Measurements from ENCODE around the gene CCDC183.

DNA sequence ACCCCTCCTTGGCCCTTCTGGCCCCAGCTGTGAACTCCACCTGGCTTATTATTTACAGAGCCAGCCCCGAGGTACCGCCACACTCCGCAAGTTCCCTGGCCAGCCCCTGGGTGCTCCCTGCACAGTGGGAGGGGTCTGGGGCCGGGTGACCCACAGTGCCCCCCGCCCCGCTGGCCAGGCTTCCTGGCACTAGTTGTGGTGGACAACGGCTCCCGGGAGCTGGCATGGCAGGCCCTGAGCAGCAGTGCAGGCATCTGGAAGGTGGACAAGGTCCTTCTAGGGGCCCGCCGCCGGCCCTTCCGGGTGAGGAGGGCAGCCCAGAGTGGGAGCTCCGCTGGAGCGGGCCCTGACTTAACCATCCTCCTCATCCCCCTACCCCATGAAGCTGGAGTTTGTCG is 59.9 kb downstream of the CCDC183 start:
- no peak for TF ChIP-seq EZH2phosphoT487 (IDR thresholded peaks at IDR 0.05; ENCODE audit: borderline replicate concordance, low read depth, low read length)
- TF ChIP-seq, protein P1, sequence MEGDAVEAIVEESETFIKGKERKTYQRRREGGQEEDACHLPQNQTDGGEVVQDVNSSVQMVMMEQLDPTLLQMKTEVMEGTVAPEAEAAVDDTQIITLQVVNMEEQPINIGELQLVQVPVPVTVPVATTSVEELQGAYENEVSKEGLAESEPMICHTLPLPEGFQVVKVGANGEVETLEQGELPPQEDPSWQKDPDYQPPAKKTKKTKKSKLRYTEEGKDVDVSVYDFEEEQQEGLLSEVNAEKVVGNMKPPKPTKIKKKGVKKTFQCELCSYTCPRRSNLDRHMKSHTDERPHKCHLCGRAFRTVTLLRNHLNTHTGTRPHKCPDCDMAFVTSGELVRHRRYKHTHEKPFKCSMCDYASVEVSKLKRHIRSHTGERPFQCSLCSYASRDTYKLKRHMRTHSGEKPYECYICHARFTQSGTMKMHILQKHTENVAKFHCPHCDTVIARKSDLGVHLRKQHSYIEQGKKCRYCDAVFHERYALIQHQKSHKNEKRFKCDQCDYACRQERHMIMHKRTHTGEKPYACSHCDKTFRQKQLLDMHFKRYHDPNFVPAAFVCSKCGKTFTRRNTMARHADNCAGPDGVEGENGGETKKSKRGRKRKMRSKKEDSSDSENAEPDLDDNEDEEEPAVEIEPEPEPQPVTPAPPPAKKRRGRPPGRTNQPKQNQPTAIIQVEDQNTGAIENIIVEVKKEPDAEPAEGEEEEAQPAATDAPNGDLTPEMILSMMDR (conservative IDR thresholded peaks at IDR 0.05; ENCODE audit: low read length), result no peak

All from OCI-LY7 (cell line).